GM19395 (cell line): ENCODE results near the gene TSHZ2.
"Not testable (repeated sequence)": the region's sequence is repeated elsewhere in the genome, so short reads cannot be mapped to it uniquely, and the experiment has no call there.

Source experiments
- ATAC-seq: cut with Tn5 transposase; IDR thresholded peaks from one replicate; pipeline ENCODE4 v1.9.1; 2021; ENCODE audit warnings: mild to moderate bottlenecking, moderate library complexity; ENCODE audit not compliant: unreplicated experiment

Gene TSHZ2

DNA sequence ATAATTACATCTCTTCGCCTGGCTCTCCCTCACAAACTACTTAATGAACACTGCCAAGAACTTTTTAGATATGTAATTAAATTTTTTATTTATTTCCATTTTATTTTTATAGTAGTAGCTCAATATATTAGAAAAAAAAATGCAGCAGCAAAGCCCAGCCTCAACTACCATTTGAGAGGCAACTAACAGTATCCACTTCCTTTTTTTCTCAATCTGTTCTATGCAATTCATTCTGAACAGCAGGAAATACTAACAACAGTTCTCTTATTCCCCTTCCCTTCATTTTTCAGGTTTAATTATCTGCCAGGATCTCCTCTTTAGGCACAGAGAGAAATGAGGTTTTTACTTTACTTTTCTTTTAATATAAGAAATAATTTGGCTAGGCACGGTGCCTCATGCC is 508.8 kb downstream of the TSHZ2 start:
- ATAC-seq: no peak

DNA sequence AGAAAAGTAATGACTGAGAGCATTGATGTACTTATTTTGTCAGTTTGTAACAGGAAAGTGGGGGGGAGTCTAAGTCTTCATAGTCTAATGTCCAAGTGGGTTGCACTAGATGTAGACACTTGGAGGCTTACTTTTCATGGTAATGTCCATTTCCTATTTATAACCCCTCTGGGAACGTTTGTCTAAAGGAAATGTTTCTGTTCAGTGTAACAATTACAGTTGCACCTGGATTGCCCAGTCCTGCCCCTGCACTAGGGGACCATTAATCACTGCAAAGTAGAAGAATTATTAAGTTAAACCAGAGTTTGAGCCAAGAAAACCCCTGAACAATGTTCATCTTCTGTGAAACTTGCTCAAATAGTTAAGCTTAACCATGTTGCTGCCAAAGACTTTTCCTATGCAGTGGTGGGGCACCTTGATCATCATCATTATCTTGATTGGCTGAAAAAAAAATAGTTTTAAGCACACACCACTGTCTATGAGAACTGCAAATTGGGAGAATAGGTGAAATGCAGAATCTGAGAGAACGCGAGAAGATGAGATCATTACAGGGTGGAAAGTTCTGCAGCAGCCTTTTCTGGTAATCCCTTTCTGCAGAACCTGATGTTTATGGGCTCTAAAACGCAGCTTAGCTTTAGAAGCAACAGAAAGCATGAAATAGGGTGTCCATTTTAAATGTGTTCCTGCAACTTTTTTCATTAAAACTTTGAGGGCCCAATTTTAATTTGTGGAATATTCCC is 515.5 kb downstream of the TSHZ2 start:
- no peak for ATAC-seq

DNA sequence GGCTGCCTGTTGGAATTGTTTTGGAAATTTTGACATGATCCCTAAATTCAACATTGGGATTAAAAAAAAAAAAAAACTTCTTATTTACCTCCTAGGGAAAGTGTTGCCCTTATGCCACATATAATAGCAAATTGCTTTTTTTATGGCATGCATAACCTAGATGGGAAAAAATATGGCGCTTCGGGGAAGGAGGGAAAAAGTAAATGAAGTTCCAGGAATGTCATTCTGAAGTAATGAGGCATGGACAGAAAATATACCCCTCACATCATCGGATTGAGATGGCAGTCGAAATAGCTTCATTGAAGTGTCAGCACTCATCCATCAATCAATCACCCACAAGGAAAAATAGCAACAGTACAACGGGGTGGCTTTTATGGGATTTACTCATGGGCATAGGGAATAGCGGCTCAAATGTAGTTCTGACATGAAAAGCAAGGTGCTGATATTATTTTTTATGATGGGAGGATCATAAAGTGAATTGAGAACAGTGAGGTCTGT is 516.7 kb downstream of the TSHZ2 start:
- ATAC-seq: no peak

GRCh38 chr20:53489528-53489927 is 517.4 kb downstream of the TSHZ2 start:
- no peak for ATAC-seq

GRCh38 chr20:53490620-53491019 is 518.5 kb downstream of the TSHZ2 start:
- ATAC-seq: no peak

- no peak for ATAC-seq
These were observed 519.3 kb downstream of the TSHZ2 start for GRCh38 chr20:53491462-53491861.

GRCh38 chr20:53492212-53492611 is 520.1 kb downstream of the TSHZ2 start:
- ATAC-seq: no peak

GRCh38 chr20:53493311-53493857 is 521.2 kb downstream of the TSHZ2 start:
- ATAC-seq: no peak

DNA sequence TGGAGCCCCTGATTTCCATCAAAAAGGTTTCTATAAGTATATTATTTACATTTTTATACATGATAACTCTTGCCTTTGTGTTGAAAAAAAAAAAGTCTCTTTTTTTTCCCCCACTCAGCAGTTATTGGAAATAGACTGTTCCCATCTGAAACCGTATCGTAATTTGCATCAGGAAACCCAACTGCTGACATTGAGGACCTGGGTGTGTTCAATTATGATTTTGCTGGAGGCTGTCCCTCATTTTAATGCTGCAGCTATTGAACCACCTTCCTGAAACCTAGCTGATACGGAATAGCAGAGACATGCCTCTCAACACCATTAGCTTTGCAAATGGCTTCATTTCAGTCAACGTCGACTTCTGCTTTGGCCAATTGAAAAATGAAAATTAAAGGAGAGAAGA is 522.6 kb downstream of the TSHZ2 start:
- ATAC-seq: no peak

DNA sequence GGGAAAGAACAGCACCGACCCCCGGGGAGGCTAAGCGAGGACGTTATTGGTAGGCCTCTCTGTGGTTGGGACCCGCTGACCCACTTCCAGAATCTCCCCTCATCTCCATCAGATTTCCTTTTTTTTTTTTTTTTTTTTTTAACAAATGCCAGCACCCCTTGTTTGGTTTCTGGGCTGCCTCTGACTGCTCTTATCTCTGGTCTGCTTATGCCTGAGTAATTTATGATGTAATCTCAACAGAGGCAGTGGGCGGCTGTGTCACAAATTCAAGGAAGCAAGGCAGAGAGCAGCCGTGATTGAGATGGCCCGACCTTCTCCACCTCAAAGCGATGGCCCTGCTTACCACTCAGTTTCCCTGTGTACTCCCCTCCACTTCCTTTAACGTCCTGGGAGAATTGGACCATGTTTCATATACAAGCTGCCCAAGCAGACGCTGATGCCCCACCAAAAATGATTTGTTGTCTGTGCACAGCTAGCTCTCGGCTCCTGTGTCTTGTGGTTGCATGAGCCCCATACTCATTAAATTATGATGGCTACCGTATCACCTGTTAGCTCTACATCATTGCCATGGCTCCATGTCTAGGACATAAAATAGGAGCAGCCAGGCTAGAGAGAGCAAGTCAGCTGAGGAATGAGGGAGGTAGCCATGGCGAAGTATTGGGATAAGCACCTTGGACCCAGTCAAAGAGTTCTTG is 523.4 kb downstream of the TSHZ2 start:
- ATAC-seq: no peak

DNA sequence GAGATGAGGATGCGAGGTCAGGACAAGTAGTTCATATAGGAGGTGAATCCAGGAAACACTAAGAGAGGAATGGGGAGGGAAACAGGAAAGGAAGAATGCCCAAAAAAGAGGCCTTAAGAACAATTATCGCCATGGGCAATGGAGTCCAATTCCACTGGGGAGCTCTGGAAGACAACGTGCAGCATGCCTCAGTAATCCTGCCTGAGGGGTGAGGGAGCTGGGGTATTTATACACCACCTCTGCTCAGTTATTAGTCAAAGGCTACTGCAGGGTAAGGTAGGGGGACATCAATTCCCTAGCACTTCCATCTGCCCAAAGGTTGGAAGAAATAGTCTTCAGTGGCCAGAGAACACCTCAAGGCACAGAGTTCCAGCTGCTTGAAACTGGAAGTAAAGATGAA is 525.1 kb downstream of the TSHZ2 start:
- no peak for ATAC-seq

DNA sequence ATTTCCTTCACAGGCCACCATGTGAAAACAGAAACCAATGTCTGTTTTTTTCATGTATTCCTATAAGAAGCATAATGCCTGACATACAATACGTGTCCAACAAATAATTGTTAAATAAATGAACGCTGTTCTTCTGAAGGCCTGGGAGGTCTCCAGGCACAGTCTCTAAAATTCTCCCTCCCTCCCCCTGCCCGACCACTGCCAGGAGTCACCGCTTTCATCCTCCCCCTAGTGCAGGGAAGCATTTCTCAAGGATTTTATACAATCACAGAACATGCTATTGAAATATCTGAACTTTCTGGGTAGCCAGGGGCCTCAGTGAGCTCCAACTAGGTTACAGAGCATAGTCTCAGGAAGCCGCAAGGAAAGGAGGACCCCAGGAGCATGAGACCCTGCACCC is 526.2 kb downstream of the TSHZ2 start:
- no peak for ATAC-seq

DNA sequence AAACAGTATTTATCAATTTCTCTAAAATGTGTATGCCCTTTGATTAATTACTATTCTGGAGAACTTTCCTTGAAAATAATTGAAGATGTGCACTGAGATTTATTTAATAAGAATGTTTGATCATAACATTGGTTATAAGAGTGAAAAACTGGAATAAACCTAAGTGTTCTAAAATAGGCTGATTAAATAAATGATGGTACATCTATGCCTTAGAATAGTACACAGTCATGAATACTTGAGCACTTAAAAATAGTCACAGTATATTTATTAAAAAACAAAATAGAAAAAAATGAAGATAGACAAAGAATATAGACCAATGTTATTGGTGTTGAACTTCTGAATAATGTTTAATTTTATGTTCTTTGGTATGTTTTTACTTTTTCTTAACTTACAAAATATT is 528.5 kb downstream of the TSHZ2 start:
- ATAC-seq: no peak

DNA sequence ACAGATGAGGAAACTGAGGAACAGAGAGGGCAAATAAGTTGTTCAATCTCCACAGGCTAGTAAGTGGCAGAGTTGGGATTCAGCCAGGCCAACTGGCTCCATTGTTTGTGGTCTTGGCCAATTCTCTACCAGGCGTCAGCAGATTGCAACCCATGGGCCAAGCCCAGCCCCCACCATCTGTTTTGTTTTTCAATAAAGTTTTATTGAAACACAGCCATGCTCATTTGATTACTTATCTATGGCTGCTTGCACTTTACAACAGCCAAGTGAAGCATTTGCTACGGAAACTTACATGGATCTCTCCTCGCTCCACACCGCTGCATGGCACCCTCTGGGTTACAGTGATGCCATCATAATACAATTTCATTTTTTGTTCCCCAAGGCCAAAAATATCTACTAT is 530.7 kb downstream of the TSHZ2 start:
- ATAC-seq: no peak

DNA sequence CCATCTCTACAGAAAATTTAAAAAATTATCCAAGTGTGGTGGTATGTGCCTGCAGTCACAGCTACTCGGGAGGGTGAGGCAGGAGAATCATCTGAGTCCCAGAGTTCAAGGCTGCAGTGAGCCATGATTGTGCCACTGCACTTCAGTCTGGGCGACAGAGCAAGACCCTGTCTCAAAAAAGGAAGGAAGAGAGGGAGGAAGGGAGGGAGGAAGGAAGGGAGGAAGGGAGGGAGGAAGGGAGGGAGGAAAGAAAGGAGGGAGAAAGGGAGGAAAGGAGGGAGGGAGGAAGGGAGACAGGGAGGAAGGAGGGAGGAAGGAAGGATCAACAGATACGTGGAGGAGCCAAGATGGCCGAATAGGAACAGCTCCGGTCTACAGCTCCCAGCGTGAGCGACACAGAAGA is 531.4 kb downstream of the TSHZ2 start:
- no peak for ATAC-seq

- ATAC-seq: not testable (repeated sequence)
These were observed 531.9 kb downstream of the TSHZ2 start for GRCh38 chr20:53504106-53504505.

- ATAC-seq: no peak
These were observed 538.1 kb downstream of the TSHZ2 start for GRCh38 chr20:53510262-53510661.

- ATAC-seq: no peak
These were observed 538.5 kb downstream of the TSHZ2 start for GRCh38 chr20:53510704-53511103.

- ATAC-seq: no peak
These were observed 539.9 kb downstream of the TSHZ2 start for GRCh38 chr20:53512076-53512475.

DNA sequence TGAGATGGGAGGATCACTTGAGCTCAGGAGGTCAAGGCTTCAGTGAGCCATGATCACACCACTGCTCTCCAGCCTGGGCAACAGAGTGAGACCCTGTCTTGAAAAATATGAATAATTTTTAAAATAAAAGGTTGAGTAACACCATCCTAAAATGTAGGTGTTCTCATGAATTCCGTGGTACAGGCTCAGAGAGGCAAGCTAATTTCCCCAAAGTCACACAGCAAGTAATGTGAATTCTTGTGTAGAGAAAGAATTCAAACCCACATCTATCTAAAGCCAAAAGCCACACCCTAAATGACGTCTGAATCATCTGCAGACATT is 541.0 kb downstream of the TSHZ2 start:
- no peak for ATAC-seq

GRCh38 chr20:53513489-53514298 is 541.5 kb downstream of the TSHZ2 start:
- no peak for ATAC-seq
